RPMI8226 (cell line): ENCODE data around the gene RPL34.
A peak's percentile ranks its signal among the peaks of the same experiment; 100 is the strongest.
"Not testable (repeated sequence)": the region's sequence is repeated elsewhere in the genome, so short reads cannot be mapped to it uniquely, and the experiment has no call there.

Experiments used
- DNase-seq: peaks from one replicate; pipeline ENCODE4 v3.0.0-alpha.2; 2015

RPL34 gene

GRCh38 chr4:108620101-108620932, at the start of gene RPL34:
RPL34 (plus strand) TSS chr4:108620576; CDS start chr4:108621960, 1,384 bp downstream.
- DNase-seq: peak; percentile 96

- DNase-seq: no peak
Measured at GRCh38 chr4:108570993-108571569, 49.3 kb upstream of the RPL34 start.

GRCh38 chr4:108574402-108574801, 46.0 kb upstream of the RPL34 start:
- no peak for DNase-seq

- no peak for DNase-seq
Measured at GRCh38 chr4:108581083-108581482, 39.3 kb upstream of the RPL34 start.

GRCh38 chr4:108586778-108587177, 33.6 kb upstream of the RPL34 start:
- no peak for DNase-seq

- no peak for DNase-seq
Measured at GRCh38 chr4:108588878-108589277, 31.5 kb upstream of the RPL34 start.

- DNase-seq: no peak
Measured at GRCh38 chr4:108589961-108590360, 30.4 kb upstream of the RPL34 start.

- no peak for DNase-seq
Measured at GRCh38 chr4:108590776-108591175, 29.6 kb upstream of the RPL34 start.

- DNase-seq: no peak
Measured at GRCh38 chr4:108592674-108592986, 27.7 kb upstream of the RPL34 start.

GRCh38 chr4:108594296-108594695, 26.1 kb upstream of the RPL34 start:
- not testable (repeated sequence) for DNase-seq

- no peak for DNase-seq
Measured at GRCh38 chr4:108596344-108596743, 24.0 kb upstream of the RPL34 start.

GRCh38 chr4:108601106-108601505, 19.3 kb upstream of the RPL34 start:
- no peak for DNase-seq

GRCh38 chr4:108601532-108601931, 18.8 kb upstream of the RPL34 start:
- no peak for DNase-seq

GRCh38 chr4:108602163-108602562, 18.2 kb upstream of the RPL34 start:
- DNase-seq: no peak

- DNase-seq: no peak
Measured at GRCh38 chr4:108607079-108607815, 13.1 kb upstream of the RPL34 start.

- no peak for DNase-seq
Measured at GRCh38 chr4:108611365-108611764, 9.0 kb upstream of the RPL34 start.

GRCh38 chr4:108612365-108612764, 8.0 kb upstream of the RPL34 start:
- no peak for DNase-seq

GRCh38 chr4:108619372-108620100, 840 bp upstream of the RPL34 start:
- no peak for DNase-seq

- peak; percentile 4 for DNase-seq
Measured at GRCh38 chr4:108620933-108621905, 843 bp downstream of the RPL34 start.

GRCh38 chr4:108622022-108622421, 1.6 kb downstream of the RPL34 start:
- no peak for DNase-seq

- no peak for DNase-seq
Measured at GRCh38 chr4:108622828-108623227, 2.5 kb downstream of the RPL34 start.
